ENCODE results near the gene CUX1.

DNA sequence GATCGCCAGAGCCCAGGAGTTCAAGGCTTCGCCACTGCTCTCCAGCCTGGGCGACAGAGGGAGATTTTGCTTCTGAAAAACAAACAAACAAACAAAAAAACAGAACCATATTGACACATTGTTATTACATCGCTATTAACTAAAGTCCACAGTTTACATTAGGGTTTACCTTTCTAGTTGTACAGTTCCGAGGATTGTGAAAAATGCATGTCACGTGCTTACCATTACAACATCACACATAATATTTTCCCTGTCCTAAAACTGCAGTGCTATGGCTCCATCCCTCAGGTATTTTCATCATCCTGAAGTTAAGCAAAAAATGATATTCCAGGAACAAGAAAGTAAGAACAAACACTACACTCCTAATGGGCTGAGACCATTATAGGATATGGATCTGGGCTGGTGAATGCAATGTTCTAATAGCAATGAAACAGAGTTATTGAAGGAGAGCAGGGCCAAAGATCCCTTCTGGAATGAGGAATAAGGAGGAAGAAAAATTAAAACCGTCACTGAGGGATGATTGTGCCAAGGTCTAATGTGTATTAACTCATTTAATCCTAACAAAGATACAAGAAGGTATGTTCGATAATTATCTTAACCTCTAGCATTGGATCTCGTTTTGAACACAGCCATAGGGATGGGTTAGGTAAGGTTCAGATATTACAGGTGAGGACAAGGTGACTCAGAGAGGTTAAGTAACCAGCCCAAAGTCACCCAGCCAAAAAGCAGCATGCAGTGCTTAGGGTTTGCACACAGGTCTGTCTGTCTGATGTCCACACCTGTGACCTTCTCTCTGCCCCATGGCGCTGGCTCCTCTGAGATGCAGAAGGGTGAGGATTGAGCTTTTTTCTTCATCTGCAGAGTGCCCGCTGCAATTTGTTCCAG, 14.0 kb upstream of the CUX1 start:
- no peak for TF ChIP-seq CTCF (IDR thresholded peaks at IDR 0.05)
- TF ChIP-seq POLR2A (IDR thresholded peaks at IDR 0.05): no peak

Data from lower leg skin (tissue), 3 donors.